Measurements from ENCODE around the gene SNRNP70. TPM values are rescaled to one million over a fixed set of nuclear protein-coding genes. Genes with fewer than 3 reads are reported as not detected.

Gene SNRNP70
- total RNA-seq = 114 and 271 TPM in 2 replicates

GRCh38 chr19:49085020-49085867, at the start of gene SNRNP70:
SNRNP70 (plus strand) TSS chr19:49085451; CDS start chr19:49086415, 964 bp downstream.

GRCh38 chr19:49036815-49037214, 48.4 kb upstream of the SNRNP70 start, which contains the start of gene CGB1:
CGB1 (minus strand) TSS chr19:49036895; CDS start chr19:49036711, 184 bp downstream.

GRCh38 chr19:49043548-49043947, 41.7 kb upstream of the SNRNP70 start, which contains the start of gene CGB5:
CGB5 (plus strand) TSS chr19:49043848; CDS start chr19:49044210, 362 bp downstream.

GRCh38 chr19:49049011-49049410, 36.2 kb upstream of the SNRNP70 start, which contains the start of gene CGB8:
CGB8 (minus strand) TSS chr19:49049111; CDS start chr19:49048739, 372 bp downstream.

GRCh38 chr19:49057636-49058234, 27.5 kb upstream of the SNRNP70 start, which contains the start of gene CGB7:
CGB7 (minus strand) TSS chr19:49057749; CDS start chr19:49055375, 2,374 bp downstream.

GRCh38 chr19:49064768-49065611, 20.3 kb upstream of the SNRNP70 start, which contains the start of gene NTF4:
NTF4 (minus strand) TSS chr19:49064818; CDS start chr19:49061997, 2,821 bp downstream.

GRCh38 chr19:49113762-49114629, 28.7 kb downstream of the SNRNP70 start, which contains the start of gene LIN7B:
LIN7B (plus strand) TSS chr19:49114370; CDS start chr19:49114405, 35 bp downstream.

GRCh38 chr19:49118565-49119410, 33.5 kb downstream of the SNRNP70 start, which contains the start of gene C19orf73:
C19orf73 (minus strand) TSS chr19:49119143; CDS start chr19:49119022, 121 bp downstream.

GRCh38 chr19:49119411-49120324, 34.4 kb downstream of the SNRNP70 start, which contains the start of gene PPFIA3:
PPFIA3 (plus strand) TSS chr19:49119544; CDS start chr19:49127874, 8,330 bp downstream.

GRCh38 chr19:49155005-49155819, 70.0 kb downstream of the SNRNP70 start, which contains the start of gene HRC:
HRC (minus strand) TSS chr19:49155396; CDS start chr19:49155237, 159 bp downstream.

GRCh38 chr19:49157445-49158224, 72.4 kb downstream of the SNRNP70 start, which contains the start of gene TRPM4:
TRPM4 (plus strand) TSS chr19:49157792; CDS start chr19:49157867, 75 bp downstream.

Other genes with a start within 250 kb of the SNRNP70 start
- 0.23 and 1.2 TPM in 2 replicates for gene HSD17B14, start 249.0 kb upstream of the SNRNP70 start, total RNA-seq
- 7.4 and 11.0 TPM in 2 replicates for gene PLEKHA4, start 216.8 kb upstream of the SNRNP70 start, total RNA-seq
- 22.4 and 61.8 TPM in 2 replicates for gene PPP1R15A, start 213.0 kb upstream of the SNRNP70 start, total RNA-seq
- not detected in 2 replicates for gene TULP2, start 186.7 kb upstream of the SNRNP70 start, total RNA-seq
- 214 and 343 TPM in 2 replicates for gene NUCB1, start 185.1 kb upstream of the SNRNP70 start, total RNA-seq
- gene DHDH, start 151.8 kb upstream of the SNRNP70 start, total RNA-seq = 0.11 and 1.2 TPM in 2 replicates
- 92.1 and 106 TPM in 2 replicates for gene BAX, start 130.6 kb upstream of the SNRNP70 start, total RNA-seq
- gene FTL, start 120.1 kb upstream of the SNRNP70 start, total RNA-seq = 713 and 910 TPM in 2 replicates
- 46.7 and 54.8 TPM in 2 replicates for gene GYS1, start 92.1 kb upstream of the SNRNP70 start, total RNA-seq
- 231 and 392 TPM in 2 replicates for gene RUVBL2, start 91.6 kb upstream of the SNRNP70 start, total RNA-seq
- not detected in 2 replicates for gene LHB, start 68.4 kb upstream of the SNRNP70 start, total RNA-seq
- not detected in 2 replicates for gene CGB3, start 61.1 kb upstream of the SNRNP70 start, total RNA-seq
- 0.99 TPM in 1 of 2 replicates, not detected in the other for gene CGB2, start 53.6 kb upstream of the SNRNP70 start, total RNA-seq
- not detected in 2 replicates for gene CGB1, start 48.6 kb upstream of the SNRNP70 start, total RNA-seq
- gene CGB5, start 41.6 kb upstream of the SNRNP70 start, total RNA-seq = not detected in 2 replicates
- gene CGB8, start 36.3 kb upstream of the SNRNP70 start, total RNA-seq = not detected in 2 replicates
- 0.30 and 8.4 TPM in 2 replicates for gene CGB7, start 27.7 kb upstream of the SNRNP70 start, total RNA-seq
- gene NTF4, start 20.6 kb upstream of the SNRNP70 start, total RNA-seq = 4.9 and 5.7 TPM in 2 replicates
- gene KCNA7, start 12.8 kb upstream of the SNRNP70 start, total RNA-seq = not detected in 2 replicates
- gene LIN7B, start 28.9 kb downstream of the SNRNP70 start, total RNA-seq = 2.9 and 5.7 TPM in 2 replicates
- gene C19orf73, start 33.7 kb downstream of the SNRNP70 start, total RNA-seq = 4.1 and 5.4 TPM in 2 replicates
- 4.0 and 6.6 TPM in 2 replicates for gene PPFIA3, start 34.1 kb downstream of the SNRNP70 start, total RNA-seq
- gene HRC, start 69.9 kb downstream of the SNRNP70 start, total RNA-seq = not detected in 2 replicates
- 17.2 and 32.5 TPM in 2 replicates for gene TRPM4, start 72.3 kb downstream of the SNRNP70 start, total RNA-seq
- gene SLC6A16, start 239.7 kb downstream of the SNRNP70 start, total RNA-seq = not detected in 2 replicates
- gene CD37, start 250.0 kb downstream of the SNRNP70 start, total RNA-seq = not detected in 2 replicates